H1 (cell line): ENCODE measurements around the gene PLXNB2. TPM values are rescaled to one million over a fixed set of nuclear protein-coding genes. Genes with fewer than 3 reads are reported as not detected.

ENCODE experiments used
- GTF2F1 ChIP-seq: IDR thresholded peaks from 2 replicates; pipeline ENCODE4 v1.6.1; 2012; ENCODE audit warnings: low read depth, low read length, improper control_type of control experiment, borderline replicate concordance
- NANOG ChIP-seq: IDR thresholded peaks from 2 replicates; pipeline ENCODE4 v1.6.1; 2011; ENCODE audit warnings: low read length, low read depth, mild to moderate bottlenecking, inconsistent platforms; ENCODE audit not compliant: insufficient read depth, poor library complexity, severe bottlenecking
- NRF1 ChIP-seq: IDR thresholded peaks from 2 replicates; pipeline ENCODE4 v1.6.1; 2011; ENCODE audit warnings: mild to moderate bottlenecking, low read depth, low read length, improper control_type of control experiment
- RAD21 ChIP-seq, 2 experiments: IDR thresholded peaks in 1 of 2; conservative IDR thresholded peaks in 1 of 2; 2 replicates each; pipeline ENCODE4 v1.6.1; 2011; ENCODE audit warnings: low read depth in 2 of 2, low read length in 2 of 2, improper control_type of control experiment in 1 of 2, inconsistent platforms in 1 of 2, mild to moderate bottlenecking in 1 of 2, moderate library complexity in 1 of 2
- SIRT6 ChIP-seq: IDR thresholded peaks from one replicate; pipeline ENCODE4 v1.7.1; 2012; ENCODE audit warnings: low read length, inconsistent platforms
- SIX5 ChIP-seq: IDR thresholded peaks from 2 replicates; pipeline ENCODE4 v1.6.1; 2011; ENCODE audit warnings: mild to moderate bottlenecking, low read depth, low read length
- TAF7 ChIP-seq: optimal IDR thresholded peaks from 2 replicates; pipeline ENCODE3; 2011; ENCODE audit warnings: low read depth, mild to moderate bottlenecking, inconsistent platforms, low read length, moderate library complexity, borderline replicate concordance
- polyA plus RNA-seq, 7 experiments: library from polyadenylated mRNA; depleted of rRNA in 3 of 7; stranded (reverse) in 5 of 7; unstranded in 2 of 7; fragments of >200 nt in 5 of 7; fragments of 200-250 nt in 2 of 7; gene quantifications; 1 replicate in 5 of 7; 2 replicates in 1 of 7; 4 replicates in 1 of 7; pipeline versions ENCODE4 v1.2.1 to v1.2.3, GENCODE V29; 2011 to 2013; ENCODE audit warnings: missing spikeins in 2 of 7, mixed read lengths in 2 of 7
- total RNA-seq: library from RNA; stranded (reverse); fragmentation: NEBNext Ultra II Directional; extraction: Animal tissue kit (Norgen Biotek cat#: 25700); gene quantifications from 2 replicates; pipeline ENCODE4 v1.2.1, GENCODE V29; 2021

The PLXNB2 gene
- total and polyA plus RNA-seq, 2 of the 8 experiments (the other 6 are each of a cell fraction or from before 2014, with no cell fraction given), result 58.3 to 92.8 TPM

DNA sequence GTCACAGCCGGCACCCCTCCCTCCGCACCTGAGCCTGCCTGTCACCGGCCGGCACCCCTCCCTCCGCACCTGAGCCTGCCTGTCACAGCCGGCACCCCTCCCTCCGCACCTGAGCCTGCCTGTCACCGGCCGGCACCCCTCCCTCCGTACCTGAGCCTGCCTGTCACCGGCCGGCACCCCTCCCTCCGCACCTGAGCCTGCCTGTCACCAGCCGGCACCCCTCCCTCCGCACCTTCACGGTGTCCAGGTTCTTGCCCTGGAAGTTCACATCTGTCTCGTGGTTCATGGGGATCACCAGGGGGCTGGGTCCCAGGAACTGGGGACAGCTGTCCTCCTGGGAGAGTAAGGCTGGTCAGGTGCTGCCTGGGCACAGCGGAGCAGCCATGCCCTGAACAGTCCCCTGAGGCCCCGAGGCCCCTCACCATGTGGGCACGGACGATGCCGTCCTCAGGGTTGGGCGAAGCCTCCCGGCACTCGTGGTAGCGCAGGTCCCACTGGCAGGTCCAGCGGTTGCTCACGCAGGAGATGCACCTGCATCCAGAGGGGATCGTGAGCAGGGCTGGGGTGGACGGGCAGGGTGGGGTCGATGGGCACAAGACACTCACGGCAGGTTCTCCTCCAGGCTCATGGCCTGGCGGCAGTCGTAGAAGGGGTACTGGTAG is 21.7 kb downstream of the PLXNB2 start (continued):
- no peak for TF ChIP-seq TAF7
- no peak for TF ChIP-seq NANOG
- TF ChIP-seq RAD21 (IDR thresholded peaks at IDR 0.05 in 1 of 2, conservative IDR thresholded peaks at IDR 0.05 in 1 of 2; ENCODE audit: low read depth in 2 of 2, low read length in 2 of 2), result no peak
- no peak for TF ChIP-seq SIX5
- no peak for TF ChIP-seq SIRT6
- TF ChIP-seq NRF1, result no peak
- no peak for TF ChIP-seq GTF2F1
